PC-9 (cell line): ENCODE data around the gene CHST7.

ENCODE experiments used
- EZH2 ChIP-seq: fragments of 200-600 bp; sonication (generic); IDR thresholded peaks from 2 replicates; pipeline ENCODE4 v1.8.0; 2017; ENCODE audit warnings: antibody characterized with exemption, low read depth
- TF ChIP-seq, protein P1 (sequence below): fragments of 200-600 bp; sonication (generic); conservative IDR thresholded peaks from 2 replicates; pipeline ENCODE4 v1.6.1; 2017; ENCODE audit warnings: mixed run types, antibody characterized with exemption, mild to moderate bottlenecking, moderate library complexity

GRCh38 chrX:46599051-46599560, 25.5 kb downstream of the CHST7 start:
- TF ChIP-seq, protein P1, sequence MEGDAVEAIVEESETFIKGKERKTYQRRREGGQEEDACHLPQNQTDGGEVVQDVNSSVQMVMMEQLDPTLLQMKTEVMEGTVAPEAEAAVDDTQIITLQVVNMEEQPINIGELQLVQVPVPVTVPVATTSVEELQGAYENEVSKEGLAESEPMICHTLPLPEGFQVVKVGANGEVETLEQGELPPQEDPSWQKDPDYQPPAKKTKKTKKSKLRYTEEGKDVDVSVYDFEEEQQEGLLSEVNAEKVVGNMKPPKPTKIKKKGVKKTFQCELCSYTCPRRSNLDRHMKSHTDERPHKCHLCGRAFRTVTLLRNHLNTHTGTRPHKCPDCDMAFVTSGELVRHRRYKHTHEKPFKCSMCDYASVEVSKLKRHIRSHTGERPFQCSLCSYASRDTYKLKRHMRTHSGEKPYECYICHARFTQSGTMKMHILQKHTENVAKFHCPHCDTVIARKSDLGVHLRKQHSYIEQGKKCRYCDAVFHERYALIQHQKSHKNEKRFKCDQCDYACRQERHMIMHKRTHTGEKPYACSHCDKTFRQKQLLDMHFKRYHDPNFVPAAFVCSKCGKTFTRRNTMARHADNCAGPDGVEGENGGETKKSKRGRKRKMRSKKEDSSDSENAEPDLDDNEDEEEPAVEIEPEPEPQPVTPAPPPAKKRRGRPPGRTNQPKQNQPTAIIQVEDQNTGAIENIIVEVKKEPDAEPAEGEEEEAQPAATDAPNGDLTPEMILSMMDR, result no peak
- TF ChIP-seq EZH2, result no peak
